Gastroesophageal sphincter (tissue), 4 donors: ENCODE measurements around the gene NUP188. TPM values are rescaled to one million over a fixed set of nuclear protein-coding genes. Genes with fewer than 3 reads are reported as not detected.
A peak's percentile ranks its signal among the peaks of the same experiment; 100 is the strongest.
"Not testable (repeated sequence)": the region's sequence is repeated elsewhere in the genome, so short reads cannot be mapped to it uniquely, and the experiment has no call there.

Experiments
- ATAC-seq: fragments of 150-250 bp; one replicate; pipeline ENCODE4 v1.9.1; 2016; ENCODE audit warnings: mild to moderate bottlenecking, moderate library complexity
- H3K27ac ChIP-seq, 4 donors: fragments of 200-600 bp; sonication (generic) in 3 of 4; 1 replicate in 3 of 4; 2 replicates in 1 of 4; pipeline ENCODE4 v1.5.1; 2016 to 2019
- H3K27me3 ChIP-seq: fragments of 200-600 bp; sonication (generic); one replicate; pipeline ENCODE4 v1.5.1; 2019
- H3K36me3 ChIP-seq, 2 donors: fragments of 200-600 bp; sonication (generic); one replicate each; pipeline ENCODE4 v1.5.1; 2019; ENCODE audit warnings: control low read depth in 1 of 2
- H3K4me1 ChIP-seq, 3 donors: fragments of 200-600 bp; sonication (generic); 1 replicate in 2 of 3; 2 replicates in 1 of 3; pipeline ENCODE4 v1.5.1; 2016 to 2019; ENCODE audit warnings: control low read depth in 2 of 3
- H3K4me3 ChIP-seq, 2 donors: fragments of 200-600 bp; sonication (generic); one replicate each; pipeline ENCODE4 v1.5.1; 2019; ENCODE audit warnings: mild to moderate bottlenecking in 1 of 2, moderate library complexity in 1 of 2
- H3K9me3 ChIP-seq, 3 donors: fragments of 200-600 bp; sonication (generic); one replicate each; pipeline ENCODE4 v1.5.1; 2017 to 2019; ENCODE audit warnings: control low read depth in 2 of 3
- EP300 ChIP-seq: sonication (generic); formaldehyde crosslinking; IDR thresholded peaks from one replicate; pipeline ENCODE4 v1.6.1; 2017; ENCODE audit warnings: antibody characterized with exemption, mild to moderate bottlenecking
- POLR2A ChIP-seq, 2 donors: fragments of 450-650 bp; IDR thresholded peaks; one replicate each; pipeline ENCODE4 v1.6.1; 2017; ENCODE audit warnings: antibody characterized with exemption in 2 of 2, mild to moderate bottlenecking in 2 of 2, moderate library complexity in 1 of 2
- POLR2AphosphoS5 ChIP-seq: sonication (generic); formaldehyde crosslinking; IDR thresholded peaks from one replicate; pipeline ENCODE4 v1.6.1; 2017; ENCODE audit warnings: antibody characterized with exemption
- WGBS, 2 donors: methylation state at CpG; one replicate each; pipeline ENCODE4 v1.1.5; 2018; ENCODE audit warnings: low coverage in 1 of 2; 5-methylcytosine and 5-hydroxymethylcytosine counted together
- total RNA-seq, 4 donors: library from RNA; depleted of rRNA; stranded (reverse); fragments of >200 nt; gene quantifications; one replicate each; pipeline ENCODE4 v1.1.0, GENCODE V29; 2016
- TF ChIP-seq, protein P1 (sequence below), 4 experiments: fragments of 200-600 bp in 2 of 4; fragments of 450-650 bp in 2 of 4; sonication (generic) in 1 of 4; IDR thresholded peaks; one replicate each; pipeline ENCODE4 v1.5.1; 2017 to 2019; ENCODE audit warnings: antibody characterized with exemption in 4 of 4, mild to moderate bottlenecking in 2 of 4, moderate library complexity in 2 of 4

Gene NUP188
- total RNA-seq, 4 donors from 2014 or later: 18.6 to 32.7 (median 29.1) TPM

DNA sequence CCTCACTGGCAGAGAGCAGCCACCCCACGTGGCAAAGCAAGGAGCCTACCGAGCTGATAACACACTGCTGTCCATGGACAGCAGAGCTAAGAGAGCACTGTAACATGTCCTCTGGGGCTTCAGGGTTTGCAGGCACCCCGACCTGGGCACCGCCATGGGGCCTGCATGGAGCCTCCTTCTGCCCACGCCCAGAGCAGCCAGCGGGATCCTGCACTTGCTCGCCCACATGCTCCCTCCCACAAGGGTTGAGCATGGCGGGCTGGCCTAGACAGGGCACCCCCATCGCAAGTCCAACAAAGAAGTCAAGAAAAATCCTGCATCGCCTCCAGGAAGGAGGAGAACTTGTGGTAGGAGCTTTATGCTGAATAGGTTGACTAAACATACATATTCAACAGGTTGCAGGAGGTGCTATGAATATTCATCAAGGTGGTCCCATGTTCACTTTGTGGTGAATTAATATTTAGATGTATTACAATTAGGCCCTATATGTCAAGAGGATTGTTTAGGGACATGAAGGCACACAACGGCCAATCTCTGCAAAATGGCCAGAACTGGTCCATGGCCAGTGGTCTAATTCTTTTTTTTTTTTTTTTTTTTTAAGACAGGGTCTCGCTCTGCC is 85.2 kb downstream of the NUP188 start:
- no peak for ATAC-seq
- H3K27ac ChIP-seq: no peak overlapping the region
- TF ChIP-seq POLR2A (IDR thresholded peaks at IDR 0.05) (no peak), EP300 (no peak), POLR2AphosphoS5 (no peak)
- TF ChIP-seq, protein P1, sequence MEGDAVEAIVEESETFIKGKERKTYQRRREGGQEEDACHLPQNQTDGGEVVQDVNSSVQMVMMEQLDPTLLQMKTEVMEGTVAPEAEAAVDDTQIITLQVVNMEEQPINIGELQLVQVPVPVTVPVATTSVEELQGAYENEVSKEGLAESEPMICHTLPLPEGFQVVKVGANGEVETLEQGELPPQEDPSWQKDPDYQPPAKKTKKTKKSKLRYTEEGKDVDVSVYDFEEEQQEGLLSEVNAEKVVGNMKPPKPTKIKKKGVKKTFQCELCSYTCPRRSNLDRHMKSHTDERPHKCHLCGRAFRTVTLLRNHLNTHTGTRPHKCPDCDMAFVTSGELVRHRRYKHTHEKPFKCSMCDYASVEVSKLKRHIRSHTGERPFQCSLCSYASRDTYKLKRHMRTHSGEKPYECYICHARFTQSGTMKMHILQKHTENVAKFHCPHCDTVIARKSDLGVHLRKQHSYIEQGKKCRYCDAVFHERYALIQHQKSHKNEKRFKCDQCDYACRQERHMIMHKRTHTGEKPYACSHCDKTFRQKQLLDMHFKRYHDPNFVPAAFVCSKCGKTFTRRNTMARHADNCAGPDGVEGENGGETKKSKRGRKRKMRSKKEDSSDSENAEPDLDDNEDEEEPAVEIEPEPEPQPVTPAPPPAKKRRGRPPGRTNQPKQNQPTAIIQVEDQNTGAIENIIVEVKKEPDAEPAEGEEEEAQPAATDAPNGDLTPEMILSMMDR (IDR thresholded peaks at IDR 0.05): no peak

DNA sequence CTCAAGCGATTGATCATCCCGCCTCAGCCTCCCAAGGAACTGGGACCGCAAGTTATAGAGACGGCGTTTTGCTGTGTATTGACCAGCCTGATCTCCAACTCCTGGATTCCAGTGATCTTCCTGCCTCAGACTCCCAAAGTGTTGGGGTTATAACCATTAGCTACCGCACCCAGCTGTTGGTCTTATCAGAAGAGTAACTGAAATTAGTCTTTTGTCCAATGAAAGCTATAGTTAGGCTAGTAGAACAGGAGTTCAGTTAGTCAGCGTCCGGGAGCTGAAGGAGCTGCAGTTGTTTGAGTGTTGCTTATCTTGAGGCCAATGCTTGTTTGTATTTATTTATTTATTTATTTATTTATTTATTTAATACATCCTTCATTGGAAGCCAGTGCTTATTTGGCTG is 85.7 kb downstream of the NUP188 start:
- Histone ChIP-seq H3K4me1 (peaks cover 0 to 31% (median 18%) of the 10 kb centered on the region in 3 donors), H3K27ac (no peak overlapping the region), H3K9me3 (no peaks in the 10 kb centered on the region), H3K4me3 (no peak overlapping the region), H3K27me3 (no peaks in the 10 kb centered on the region), H3K36me3 (no peaks in the 10 kb centered on the region)
- 74 to 92% methylated on average over 7 to 8 of the region's 8 CpGs for WGBS, 2 donors
- TF ChIP-seq, protein P1 (IDR thresholded peaks at IDR 0.05): no peak
- no peak for ATAC-seq

More for the DNA sequence above, 85.2 kb downstream of the NUP188 start:
- H3K9me3 ChIP-seq: no peaks in the 10 kb centered on the region
- H3K27me3 ChIP-seq: no peaks in the 10 kb centered on the region
- H3K36me3 ChIP-seq: no peaks in the 10 kb centered on the region
- peaks cover 0 to 27% (median 12%) of the 10 kb centered on the region in 3 donors for H3K4me1 ChIP-seq
- 74 to 80% methylated on average over 4 to 8 of the region's 12 CpGs for WGBS, 2 donors
- no peak overlapping the region for H3K4me3 ChIP-seq

DNA sequence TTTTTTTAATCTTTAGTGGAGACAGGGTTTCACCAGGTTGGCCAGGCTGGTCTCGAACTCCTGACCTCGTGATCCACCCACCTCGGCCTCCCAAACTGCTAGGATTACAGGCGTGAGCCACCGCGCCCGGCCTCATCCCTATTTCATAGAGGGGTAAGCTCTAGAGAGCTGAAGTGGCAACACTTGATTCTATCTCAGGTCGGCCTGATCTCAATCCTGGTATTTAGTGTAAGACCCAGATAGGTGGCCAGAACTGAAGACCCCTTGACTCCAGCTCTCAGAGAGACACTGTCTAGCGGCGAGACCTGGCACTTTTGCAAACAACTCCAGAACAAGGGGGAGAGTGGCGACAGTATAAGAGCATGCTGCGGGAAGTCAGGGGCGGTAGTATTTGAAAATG is 88.3 kb downstream of the NUP188 start:
- 0 to 20% methylated on average over 2 to 6 of the region's 13 CpGs for WGBS, 2 donors
- not testable (repeated sequence) for H3K27me3 ChIP-seq, H3K9me3 ChIP-seq, H3K36me3 ChIP-seq
- ATAC-seq: peak; percentile 30
- Histone ChIP-seq H3K4me1 (peaks cover 0 to 47% (median 16%) of the 10 kb centered on the region in 3 donors), H3K27ac (peak overlapping the region; percentile 55 to 93 (median 90)), H3K4me3 (peak overlapping the region; percentile 41 to 95)

DNA sequence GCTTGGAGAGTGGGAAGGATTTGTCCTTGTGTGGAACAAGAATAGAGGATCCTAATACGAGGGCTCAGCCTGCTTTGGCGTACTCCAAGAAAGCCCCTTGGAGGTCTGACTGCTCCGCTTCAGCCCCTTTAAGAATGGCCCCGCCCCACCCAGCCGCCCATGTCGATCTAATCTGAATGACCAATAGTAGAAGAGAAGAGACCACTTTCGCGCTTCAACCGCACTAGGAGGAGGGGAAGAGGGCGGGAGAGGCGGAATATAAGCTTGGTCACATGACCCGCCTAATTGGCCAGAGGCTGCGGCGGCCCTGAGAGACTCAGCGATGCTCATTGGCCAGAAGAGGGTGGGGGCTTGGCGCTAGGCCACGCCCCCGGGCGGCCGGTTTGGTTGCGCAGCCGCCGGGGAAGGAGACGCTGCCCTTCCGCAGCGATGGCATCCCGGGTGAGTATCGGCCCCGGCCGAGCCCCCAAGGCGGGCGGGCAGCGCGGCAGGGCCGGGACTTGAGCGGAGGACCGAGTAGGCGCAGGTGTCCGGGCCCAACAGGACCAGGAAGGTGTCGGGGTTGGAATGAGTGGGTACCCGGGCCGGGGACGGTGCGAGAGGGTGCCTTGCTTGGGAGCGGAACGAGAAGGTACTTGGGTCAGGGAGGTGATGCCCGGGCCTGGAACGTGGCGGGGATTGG is 88.9 kb downstream of the NUP188 start, which contains the start of gene MIGA2:
TSS of gene MIGA2 (plus strand) at position 386 of the 682 bp plus-strand sequence. CDS start 3,969 bp downstream, outside the sequence.
- 0 to 4% methylated on average over 9 to 18 of the region's 49 CpGs for WGBS, 2 donors
- TF ChIP-seq EP300: no peak
- peak; percentile 92 to 93 for TF ChIP-seq POLR2A (IDR thresholded peaks at IDR 0.05)
- peak; percentile 87 for TF ChIP-seq POLR2AphosphoS5
- TF ChIP-seq, protein P1 (IDR thresholded peaks at IDR 0.05): peak in 1 of 4 experiments; percentile 24
- Histone ChIP-seq H3K27ac (peak within 1 kb of the TSS; percentile 72 to 93 (median 90)), H3K4me3 (peak within 1 kb of the TSS; percentile 92 to 95), H3K36me3 (peaks cover 0 to 11% of the 10 kb centered on the region in 2 donors), H3K27me3 (no peaks in the 10 kb centered on the region), H3K4me1 (peaks cover 0 to 47% (median 16%) of the 10 kb centered on the region in 3 donors), H3K9me3 (no peaks in the 10 kb centered on the region)
- peak; percentile 99 for ATAC-seq

DNA sequence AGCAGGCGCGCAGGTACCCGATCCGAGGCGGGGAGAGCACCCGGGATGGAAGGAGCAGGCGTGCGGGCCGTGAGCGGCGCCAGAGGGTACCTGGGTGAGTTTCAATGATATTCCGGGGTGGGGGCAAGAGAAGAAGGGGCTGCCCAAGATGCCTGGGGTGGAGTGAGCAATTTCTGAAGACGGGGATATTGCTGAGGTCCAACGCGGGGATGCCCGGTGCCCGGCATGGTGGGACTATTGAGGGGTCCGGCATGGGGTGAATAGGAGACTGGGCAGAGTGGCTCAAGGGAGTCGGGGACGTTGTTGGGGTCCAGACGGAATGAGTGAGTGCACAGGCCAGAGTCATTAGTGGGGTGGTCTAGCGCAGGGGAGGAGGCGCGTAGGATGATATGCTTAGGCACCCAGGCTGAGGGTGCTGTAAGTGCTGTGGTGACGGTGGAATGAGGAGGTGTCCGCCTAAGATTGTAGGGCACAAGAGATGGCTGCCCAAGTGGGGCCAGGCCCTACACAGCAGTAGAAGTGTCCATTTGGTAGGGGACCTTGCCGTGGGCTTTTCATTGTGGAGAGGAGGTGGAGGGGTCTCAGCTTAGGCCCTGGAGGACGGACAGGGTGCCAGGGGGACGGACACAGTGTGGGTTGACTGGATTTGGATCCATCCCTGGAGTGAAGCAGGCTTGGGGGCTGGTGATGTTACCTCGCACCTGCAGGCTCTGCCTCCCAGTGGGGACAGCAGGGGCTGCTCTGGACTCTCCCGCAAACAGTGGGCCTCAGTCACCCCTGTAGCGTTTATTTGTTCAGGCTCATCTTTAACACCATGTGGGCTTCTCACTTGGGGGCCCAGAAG is 89.6 kb downstream of the NUP188 start:
- WGBS, 2 donors: 0 to 6% methylated on average over 10 to 25 of the region's 32 CpGs
- H3K4me3 ChIP-seq: peak overlapping the region; percentile 92 to 95
- H3K27ac ChIP-seq: peak overlapping the region; percentile 72 to 93 (median 90)
- no peaks in the 10 kb centered on the region for H3K27me3 ChIP-seq
- H3K9me3 ChIP-seq: no peaks in the 10 kb centered on the region
- TF ChIP-seq POLR2AphosphoS5 (no peak), EP300 (no peak), POLR2A (IDR thresholded peaks at IDR 0.05) (no peak)
- TF ChIP-seq, protein P1 (IDR thresholded peaks at IDR 0.05): no peak
- peaks cover 0 to 19% of the 10 kb centered on the region in 2 donors for H3K36me3 ChIP-seq
- no peak for ATAC-seq
- H3K4me1 ChIP-seq: peaks cover 0 to 47% (median 16%) of the 10 kb centered on the region in 3 donors
